NCI-H187 (cell line): ENCODE data around the gene MYD88.

Source experiments
- DNase-seq, 2 experiments: peaks; one replicate each; lab custom pipeline; 2025; lab: John Stamatoyannopoulos, UW

Gene MYD88

GRCh38 chr3:38112378-38112761 lies 26.1 kb upstream of the MYD88 start:
- no peak for DNase-seq

DNA sequence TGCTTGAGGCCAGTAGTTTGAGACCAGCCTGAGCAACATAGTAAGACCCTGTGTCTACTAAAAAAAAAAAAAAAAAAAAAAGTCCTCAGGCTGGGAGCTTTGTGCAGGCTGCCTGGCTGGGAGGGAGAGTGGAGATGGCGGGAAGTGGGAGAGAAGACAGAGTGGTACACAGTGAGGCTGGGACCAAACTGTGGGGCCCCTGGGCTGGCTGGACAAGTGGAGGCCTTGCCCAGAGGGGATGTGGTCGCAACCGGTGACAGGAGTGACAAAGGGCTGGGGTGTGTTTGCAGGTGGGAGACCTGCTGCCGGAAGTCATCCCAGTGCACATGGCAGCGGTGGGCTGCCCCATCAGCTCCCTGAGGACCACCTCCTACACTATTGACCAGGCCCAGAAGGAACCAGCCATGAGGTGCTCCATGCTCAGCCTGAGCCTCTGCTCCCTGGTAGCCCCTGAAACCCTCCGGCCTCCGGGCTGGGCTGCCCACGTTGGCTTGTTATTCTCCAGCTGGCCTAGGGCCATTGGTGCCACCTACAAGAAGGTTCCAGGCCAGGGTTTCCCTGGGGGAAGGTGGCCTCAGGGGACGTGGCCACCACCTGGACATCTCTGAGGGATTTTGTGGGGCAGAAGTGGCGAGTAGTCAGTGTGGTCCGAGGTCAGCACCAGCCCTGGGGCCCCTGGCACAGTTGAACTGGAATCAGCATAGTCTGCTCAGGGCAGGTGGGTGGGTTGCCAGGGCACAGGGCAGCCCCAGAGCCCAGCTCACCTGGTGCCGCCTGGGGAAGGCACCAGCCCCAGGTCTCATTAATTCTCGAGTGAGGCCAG lies 24.2 kb upstream of the MYD88 start:
- DNase-seq: no peak

GRCh38 chr3:38114875-38115644 lies 23.4 kb upstream of the MYD88 start:
- DNase-seq: no peak

- DNase-seq: no peak
Measured at GRCh38 chr3:38115645-38116427, 22.6 kb upstream of the MYD88 start.

GRCh38 chr3:38116471-38117162 lies 21.8 kb upstream of the MYD88 start:
- DNase-seq: no peak

DNA sequence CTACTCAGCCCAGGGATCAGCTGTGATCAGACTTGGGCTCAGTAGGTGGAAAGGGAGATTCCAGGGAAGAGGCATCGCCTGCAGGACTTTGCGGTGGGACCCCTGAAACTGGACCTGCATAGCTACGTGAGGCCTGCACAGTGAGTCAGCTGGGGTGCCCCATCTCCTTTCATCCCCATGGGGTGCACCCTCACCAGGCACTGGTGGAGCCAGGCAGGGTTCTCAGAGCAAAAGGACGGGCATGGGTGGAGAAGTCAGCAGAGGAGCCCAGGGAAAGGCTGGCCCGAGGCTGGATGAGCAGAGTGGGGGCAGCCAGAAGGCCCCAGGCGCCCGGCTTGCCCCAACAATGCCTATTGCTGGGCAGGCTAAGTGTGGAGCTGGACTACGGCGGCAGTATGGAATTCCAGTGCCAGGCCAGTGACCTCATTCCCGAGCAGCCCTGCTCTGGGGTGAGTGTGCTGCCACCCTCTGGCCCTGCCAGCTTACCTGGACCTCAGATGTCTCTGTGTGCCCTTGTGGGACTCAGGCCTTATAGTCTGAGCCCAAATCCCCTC lies 21.2 kb upstream of the MYD88 start:
- no peak for DNase-seq

DNA sequence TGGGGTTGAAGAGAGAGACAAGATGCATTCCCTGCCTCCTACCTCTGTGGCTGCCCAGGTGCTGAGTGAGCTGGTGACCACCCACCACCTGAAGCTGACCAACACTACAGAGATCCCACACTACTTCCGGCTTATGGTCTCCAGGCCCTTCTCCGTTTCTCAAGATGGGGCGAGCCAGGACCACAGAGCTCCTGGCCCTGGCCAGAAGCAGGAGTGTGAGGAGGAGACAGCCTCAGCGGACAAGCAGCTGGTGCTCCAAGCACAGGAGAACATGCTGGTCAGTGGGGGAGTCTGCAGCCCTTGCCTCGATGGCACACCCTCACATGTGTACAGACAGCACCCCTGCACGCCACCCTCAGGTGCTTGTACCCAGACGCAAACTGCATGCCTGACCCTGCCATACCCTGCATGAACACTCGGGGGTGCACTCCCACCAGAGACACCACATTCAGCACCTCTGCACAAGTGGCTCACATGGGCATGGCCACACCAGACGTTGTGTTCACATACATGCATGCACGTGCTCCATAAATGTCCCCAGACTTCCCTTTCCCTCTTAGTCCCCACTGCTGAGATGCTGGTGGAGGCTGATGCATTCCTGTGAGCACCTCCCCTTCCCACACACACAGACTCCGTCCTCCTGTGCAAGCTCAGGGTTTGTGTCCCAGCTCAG lies 20.6 kb upstream of the MYD88 start:
- DNase-seq: no peak

GRCh38 chr3:38118421-38119247 lies 19.8 kb upstream of the MYD88 start:
- no peak for DNase-seq

DNA sequence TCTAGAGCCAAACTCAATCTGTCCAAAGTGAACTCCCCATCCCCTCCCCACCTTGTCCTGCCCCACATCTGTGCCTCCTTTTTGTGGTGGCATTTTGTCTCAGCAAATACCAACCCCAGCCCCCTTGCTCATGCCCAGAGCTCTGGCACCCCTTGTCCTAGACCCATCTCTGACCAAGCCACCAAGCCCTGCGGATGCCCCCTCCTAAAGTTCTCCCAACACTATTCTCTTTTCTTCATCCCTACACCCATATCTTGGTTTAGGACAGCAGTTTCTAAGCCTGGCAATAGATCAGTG lies 19.3 kb upstream of the MYD88 start:
- no peak for DNase-seq

DNA sequence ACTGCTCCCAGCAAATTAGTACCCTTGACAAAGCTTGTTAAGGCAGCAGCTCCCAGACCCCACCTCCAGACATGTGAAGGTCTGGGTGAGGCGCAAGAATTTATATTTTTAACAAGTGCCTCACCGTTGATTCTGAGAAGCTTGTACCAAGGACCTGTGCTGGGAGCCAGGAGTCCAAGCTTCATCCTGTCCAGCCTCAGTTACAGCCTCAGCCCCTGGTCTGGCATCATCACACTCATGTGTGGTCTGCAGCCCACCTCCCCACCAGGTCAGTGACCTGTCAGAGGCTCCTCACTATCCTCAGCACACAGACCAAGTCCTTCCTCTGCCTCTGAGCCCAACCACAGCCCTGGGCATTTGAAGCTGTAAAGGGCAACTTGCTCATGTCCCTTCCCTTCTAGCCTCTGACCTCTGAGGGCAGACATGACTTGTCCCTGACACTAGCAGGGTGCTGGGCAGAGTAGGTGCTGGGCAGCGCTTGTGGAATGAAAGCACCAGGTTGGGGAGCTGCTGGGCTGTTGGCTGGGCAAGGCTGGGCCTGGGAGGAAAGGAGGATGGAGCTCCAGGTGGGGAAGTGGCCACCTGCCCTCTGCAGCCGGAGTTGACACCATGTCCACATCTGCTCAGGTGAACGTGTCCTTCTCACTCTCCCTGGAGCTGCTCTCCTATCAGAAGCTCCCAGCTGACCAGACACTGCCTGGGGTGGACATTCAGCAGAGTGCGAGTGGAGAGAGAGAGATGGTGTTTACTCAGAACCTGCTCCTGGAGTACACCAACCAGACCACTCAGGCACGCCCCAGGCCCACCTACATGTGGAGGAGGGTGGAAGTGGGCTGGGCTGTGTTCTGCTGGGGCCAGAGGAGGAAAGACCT lies 18.4 kb upstream of the MYD88 start:
- DNase-seq: no peak

- DNase-seq: no peak
Measured at GRCh38 chr3:38120693-38121450, 17.6 kb upstream of the MYD88 start.

- DNase-seq: no peak
Measured at GRCh38 chr3:38121451-38121831, 17.0 kb upstream of the MYD88 start.

- no peak for DNase-seq
Measured at GRCh38 chr3:38121832-38122461, 16.5 kb upstream of the MYD88 start.

DNA sequence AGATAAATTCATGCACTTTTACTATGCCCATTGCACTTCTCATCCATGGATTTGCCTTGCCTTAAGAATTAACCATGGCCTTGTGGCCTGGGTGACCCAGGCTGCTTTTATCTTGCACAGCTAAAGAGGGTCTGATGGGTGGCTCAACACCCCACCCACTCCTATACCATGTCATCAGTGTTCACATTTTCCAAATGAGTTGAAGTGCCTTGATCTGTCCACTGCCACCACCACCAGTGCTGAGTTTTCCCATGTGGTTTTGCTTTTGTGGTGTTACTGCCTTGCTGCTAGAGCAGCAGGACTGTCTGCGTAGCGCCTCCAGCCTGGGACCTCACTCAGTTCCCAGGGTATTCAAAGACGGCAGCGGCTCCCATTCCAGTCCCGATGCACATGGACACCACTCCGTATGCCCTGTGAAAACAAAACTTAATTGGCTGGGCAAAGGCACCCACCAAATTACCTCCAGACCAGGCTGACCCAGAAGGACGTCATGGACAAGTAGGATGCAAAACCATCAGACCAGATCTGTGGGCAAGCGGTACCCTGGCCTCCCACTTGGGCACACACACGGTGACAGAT lies 15.7 kb upstream of the MYD88 start:
- no peak for DNase-seq

DNA sequence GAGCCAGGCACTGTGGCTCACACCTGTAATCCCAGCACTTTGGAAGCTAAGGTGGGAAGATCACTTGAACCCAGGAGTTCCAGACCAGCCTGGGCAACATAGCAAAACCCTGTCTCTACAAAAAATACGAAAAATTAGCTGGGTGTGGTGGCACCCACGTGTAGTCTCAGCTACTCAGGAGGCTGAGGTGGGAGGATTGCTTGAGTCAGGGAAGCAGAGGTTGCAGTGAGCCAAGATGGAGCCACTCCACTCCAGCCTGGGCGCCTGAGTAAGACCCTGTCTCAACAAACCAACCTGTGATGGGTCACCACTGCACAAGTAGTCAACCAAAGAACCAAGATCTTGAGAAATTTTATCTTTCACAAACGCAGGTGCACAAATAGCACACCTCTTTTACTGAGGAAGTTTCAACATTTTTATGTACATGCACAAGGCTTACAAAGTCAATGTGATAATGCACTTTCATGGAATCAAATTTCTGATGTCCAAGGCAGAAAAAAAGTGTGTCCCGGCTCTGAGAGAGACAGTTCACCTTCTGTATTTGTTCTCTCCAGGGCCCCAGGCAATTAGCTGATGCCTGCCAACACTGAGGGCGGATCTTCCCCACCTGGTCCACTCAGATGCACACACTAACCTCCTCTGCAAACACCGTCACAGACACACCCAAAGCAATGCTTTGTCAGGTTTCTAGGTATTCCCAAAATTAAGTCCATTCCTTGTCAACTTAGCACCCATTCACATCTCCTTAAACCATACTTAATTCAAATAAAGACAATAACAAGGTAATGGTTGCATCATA lies 13.9 kb upstream of the MYD88 start:
- no peak for DNase-seq

DNA sequence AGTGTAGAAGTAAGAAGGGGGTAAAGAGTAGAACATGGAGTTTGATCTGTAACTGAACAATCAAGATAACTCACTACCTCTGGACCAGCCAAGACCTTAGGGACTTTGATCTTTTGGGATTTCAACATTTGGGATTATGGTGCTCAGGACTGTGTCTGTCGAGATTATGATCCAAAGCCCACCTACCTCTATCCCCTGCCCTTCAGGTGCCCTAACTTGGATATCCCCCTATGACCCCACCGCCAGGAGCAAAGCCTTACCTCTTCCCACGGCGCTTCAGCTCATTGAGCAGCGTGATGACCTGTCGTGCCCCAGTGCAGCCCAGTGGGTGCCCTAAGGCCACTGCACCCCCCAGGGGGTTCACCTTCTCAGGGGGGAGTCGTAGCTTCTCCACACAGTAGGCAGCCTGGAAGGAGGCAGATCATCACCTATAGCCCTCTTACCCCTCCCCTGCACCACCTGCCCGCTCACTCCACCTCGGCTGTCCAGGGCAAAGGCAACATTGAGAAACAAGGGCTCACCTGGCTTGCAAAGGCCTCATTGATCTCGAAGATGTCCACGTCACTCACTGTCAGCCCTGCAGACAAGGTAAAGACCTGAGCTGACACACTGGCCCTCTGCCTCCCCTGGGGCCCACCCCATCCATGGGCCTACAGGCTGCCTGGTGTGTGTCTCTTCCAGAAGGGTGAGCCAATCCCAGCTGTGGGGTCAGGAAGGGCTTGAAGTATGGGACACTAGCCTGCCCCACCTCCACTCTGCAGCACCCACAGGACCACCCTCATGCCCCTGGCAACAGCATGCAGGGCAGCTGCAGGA lies 12.9 kb upstream of the MYD88 start:
- no peak for DNase-seq
